Epidermal melanocyte (primary cell): ENCODE measurements around the gene NDUFV2.
"Not testable (repeated sequence)": the region's sequence is repeated elsewhere in the genome, so short reads cannot be mapped to it uniquely, and the experiment has no call there.

ENCODE experiments used
- DNase-seq: peaks from one replicate; pipeline ENCODE4 v3.0.0; 2011; ENCODE audit warnings: low spot score; ENCODE audit not compliant: insufficient read length

The NDUFV2 gene

GRCh38 chr18:9102508-9103375 lies at the start of gene NDUFV2:
TSS of gene NDUFV2 (plus strand) at chr18:9102699. CDS start at chr18:9102744, 45 bp downstream.
- peak; percentile 83 for DNase-seq

GRCh38 chr18:9053814-9054213 lies 48.7 kb upstream of the NDUFV2 start:
- DNase-seq: no peak

- DNase-seq: peak; percentile 25
Observed at GRCh38 chr18:9055185-9055584, 47.3 kb upstream of the NDUFV2 start.

GRCh38 chr18:9055626-9056025 lies 46.9 kb upstream of the NDUFV2 start:
- DNase-seq: no peak

GRCh38 chr18:9057646-9058045 lies 44.9 kb upstream of the NDUFV2 start:
- no peak for DNase-seq

GRCh38 chr18:9058406-9058805 lies 44.1 kb upstream of the NDUFV2 start:
- DNase-seq: no peak

GRCh38 chr18:9062418-9062751 lies 40.1 kb upstream of the NDUFV2 start:
- DNase-seq: no peak

- no peak for DNase-seq
Observed at GRCh38 chr18:9065864-9066263, 36.6 kb upstream of the NDUFV2 start.

- no peak for DNase-seq
Observed at GRCh38 chr18:9066358-9066757, 36.1 kb upstream of the NDUFV2 start.

- DNase-seq: no peak
Observed at GRCh38 chr18:9066817-9067306, 35.6 kb upstream of the NDUFV2 start.

GRCh38 chr18:9067823-9068222 lies 34.7 kb upstream of the NDUFV2 start:
- no peak for DNase-seq

- DNase-seq: no peak
Observed at GRCh38 chr18:9068346-9068745, 34.2 kb upstream of the NDUFV2 start.

GRCh38 chr18:9069601-9070000 lies 32.9 kb upstream of the NDUFV2 start:
- no peak for DNase-seq

- DNase-seq: no peak
Observed at GRCh38 chr18:9070212-9070611, 32.3 kb upstream of the NDUFV2 start.

GRCh38 chr18:9079818-9080528 lies 22.5 kb upstream of the NDUFV2 start:
- DNase-seq: no peak

- no peak for DNase-seq
Observed at GRCh38 chr18:9081940-9082339, 20.6 kb upstream of the NDUFV2 start.

- no peak for DNase-seq
Observed at GRCh38 chr18:9082711-9083510, 19.6 kb upstream of the NDUFV2 start.

GRCh38 chr18:9086015-9086414 lies 16.5 kb upstream of the NDUFV2 start:
- DNase-seq: no peak

GRCh38 chr18:9086624-9087023 lies 15.9 kb upstream of the NDUFV2 start:
- DNase-seq: no peak

GRCh38 chr18:9087144-9087543 lies 15.4 kb upstream of the NDUFV2 start:
- no peak for DNase-seq

- no peak for DNase-seq
Observed at GRCh38 chr18:9088252-9088651, 14.2 kb upstream of the NDUFV2 start.

GRCh38 chr18:9088727-9089126 lies 13.8 kb upstream of the NDUFV2 start:
- not testable (repeated sequence) for DNase-seq
